HepG2 (cell line): ENCODE data around the gene TSNAXIP1. TPM values are rescaled to one million over a fixed set of nuclear protein-coding genes. Genes with fewer than 3 reads are reported as not detected.

Source experiments
- CEBPG ChIP-seq: IDR thresholded peaks from 2 replicates; pipeline ENCODE4 v1.6.1; 2016
- FOXP4 ChIP-seq: sonication (generic); formaldehyde crosslinking; IDR thresholded peaks from 2 replicates; pipeline ENCODE4 v1.4.0; 2020; ENCODE audit warnings: missing genetic modification reagents
- NR0B2 ChIP-seq: sonication (generic); formaldehyde crosslinking; IDR thresholded peaks from 2 replicates; pipeline ENCODE4 v1.4.0; 2020; ENCODE audit warnings: mild to moderate bottlenecking, missing genetic modification reagents
- ONECUT2 ChIP-seq: sonication (generic); formaldehyde crosslinking; IDR thresholded peaks from 2 replicates; pipeline ENCODE4 v1.4.0; 2020; ENCODE audit warnings: missing genetic modification reagents
- POLR2G ChIP-seq: fragments of 200-400 bp; formaldehyde crosslinking; IDR thresholded peaks from 2 replicates; pipeline ENCODE4 v1.6.1; 2018; ENCODE audit warnings: mild to moderate bottlenecking, low read depth, low read length, moderate library complexity
- PPARG ChIP-seq: conservative IDR thresholded peaks from 2 replicates; pipeline ENCODE4 v1.6.1; 2016; ENCODE audit warnings: missing biosample characterization, missing genetic modification reagents
- RBM39 ChIP-seq: fragments of 200-400 bp; formaldehyde crosslinking; IDR thresholded peaks from one replicate; pipeline ENCODE4 v1.6.1; 2018; ENCODE audit warnings: antibody characterized with exemption, mild to moderate bottlenecking, low read depth, low read length; ENCODE audit not compliant: poor library complexity, severe bottlenecking
- SETDB1 ChIP-seq: sonication (generic); formaldehyde crosslinking; IDR thresholded peaks from 2 replicates; pipeline ENCODE4 v1.5.1; 2020; ENCODE audit warnings: missing genetic modification reagents, mild to moderate bottlenecking, borderline replicate concordance
- SRSF1 ChIP-seq: fragments of 200-400 bp; formaldehyde crosslinking; optimal IDR thresholded peaks from 2 replicates; pipeline ENCODE3; 2017; ENCODE audit warnings: mild to moderate bottlenecking, low read depth, low read length, moderate library complexity
- TERF1 ChIP-seq: sonication (generic); formaldehyde crosslinking; IDR thresholded peaks from 2 replicates; pipeline ENCODE4 v1.8.0; 2022; ENCODE audit warnings: mild to moderate bottlenecking, missing genetic modification reagents, moderate library complexity
- TGIF2 ChIP-seq: IDR thresholded peaks from 2 replicates; pipeline ENCODE4 v1.6.1; 2016; ENCODE audit warnings: control low read depth, missing compliant biosample characterization
- XBP1 ChIP-seq: sonication (generic); formaldehyde crosslinking; IDR thresholded peaks from 2 replicates; pipeline ENCODE4 v1.5.0; 2020; ENCODE audit warnings: missing genetic modification reagents
- YEATS2 ChIP-seq: sonication (generic); formaldehyde crosslinking; IDR thresholded peaks from 2 replicates; pipeline ENCODE4 v1.4.0; 2020; ENCODE audit warnings: missing genetic modification reagents, borderline replicate concordance
- ZBTB7A ChIP-seq: sonication (generic); formaldehyde crosslinking; IDR thresholded peaks from 2 replicates; pipeline ENCODE4 v1.8.0; 2022; ENCODE audit warnings: mild to moderate bottlenecking, missing genetic modification reagents
- ZFYVE20 ChIP-seq: sonication (generic); formaldehyde crosslinking; IDR thresholded peaks from 2 replicates; pipeline ENCODE4 v1.8.0; 2023; ENCODE audit warnings: low read depth, mild to moderate bottlenecking, moderate library complexity, missing genetic modification reagents, borderline replicate concordance
- ZGPAT ChIP-seq: IDR thresholded peaks from 2 replicates; pipeline ENCODE4 v1.6.1; 2016; ENCODE audit warnings: mild to moderate bottlenecking
- ZNF143 ChIP-seq: sonication (generic); formaldehyde crosslinking; IDR thresholded peaks from 2 replicates; pipeline ENCODE4 v1.4.0; 2020; ENCODE audit warnings: missing genetic modification reagents
- ZNF274 ChIP-seq: sonication (generic); formaldehyde crosslinking; IDR thresholded peaks from 2 replicates; pipeline ENCODE4 v1.5.1; 2020; ENCODE audit warnings: mild to moderate bottlenecking, missing genetic modification reagents
- ZNF430 ChIP-seq: sonication (generic); formaldehyde crosslinking; IDR thresholded peaks from 2 replicates; pipeline ENCODE4 v1.9.0; 2021; ENCODE audit warnings: mild to moderate bottlenecking, missing genetic modification reagents
- ZNF501 ChIP-seq: sonication (generic); formaldehyde crosslinking; IDR thresholded peaks from 2 replicates; pipeline ENCODE4 v1.5.1; 2020; ENCODE audit warnings: mild to moderate bottlenecking, moderate library complexity, missing genetic modification reagents
- ZNF512 ChIP-seq: sonication (generic); formaldehyde crosslinking; IDR thresholded peaks from 2 replicates; pipeline ENCODE4 v1.4.0; 2020; ENCODE audit warnings: mild to moderate bottlenecking, missing genetic modification reagents
- ZNF552 ChIP-seq: sonication (generic); formaldehyde crosslinking; IDR thresholded peaks from 2 replicates; pipeline ENCODE4 v1.9.0; 2022; ENCODE audit warnings: missing genetic modification reagents, mild to moderate bottlenecking, borderline replicate concordance
- ZNF598 ChIP-seq: sonication (generic); formaldehyde crosslinking; IDR thresholded peaks from 2 replicates; pipeline ENCODE4 v1.5.1; 2020; ENCODE audit warnings: mild to moderate bottlenecking, missing genetic modification reagents, borderline replicate concordance
- polyA plus RNA-seq, 8 experiments: library from polyadenylated mRNA; depleted of rRNA in 3 of 8; stranded (reverse) in 7 of 8; unstranded in 1 of 8; fragments of >200 nt; fragmentation: Illumina TruSeq in 4 of 8; extraction: Trizol in 4 of 8; gene quantifications; 2 replicates each; pipeline versions ENCODE4 v1.2.1 to v1.2.3, GENCODE V29; 2011 to 2016; ENCODE audit warnings: low read depth in 4 of 8, missing spikeins in 1 of 8, mixed read lengths in 1 of 8; ENCODE audit not compliant: insufficient read depth in 1 of 8
- total RNA-seq, 5 experiments: library from RNA; depleted of rRNA; stranded (reverse); fragments of >200 nt; fragmentation: Illumina TruSeq; extraction: Trizol; gene quantifications; 2 replicates each; pipeline ENCODE4 v1.2.3, GENCODE V29; 2016; ENCODE audit warnings: low read depth in 1 of 5

The TSNAXIP1 gene
- total and polyA plus RNA-seq, 2 of the 13 experiments (the other 11 are each of a cell fraction or from before 2014, with no cell fraction given), result 0.37 to 0.86 TPM

GRCh38 chr16:67833415-67834241 lies 26.9 kb downstream of the TSNAXIP1 start (continued):
- peak; percentile 94 for TF ChIP-seq ZNF274 (CRISPR knock-in tag)
- peak; percentile 92; the same call in 1 of the 2 replicates for TF ChIP-seq ZNF430 (CRISPR knock-in tag)
- no peak for TF ChIP-seq SETDB1 (CRISPR knock-in tag)
- TF ChIP-seq CEBPG, result peak; percentile 49; the same call in 1 of the 2 replicates
- TF ChIP-seq RBM39, result peak; percentile 39
- TF ChIP-seq SRSF1, result no peak
- TF ChIP-seq ZNF512 (CRISPR knock-in tag), result peak; percentile 69; the same call in 1 of the 2 replicates
- TF ChIP-seq ZNF552 (CRISPR knock-in tag), result no peak
- TF ChIP-seq ZNF501 (CRISPR knock-in tag), result peak; percentile 93
- peak; percentile 88; the same call in 1 of the 2 replicates for TF ChIP-seq XBP1 (CRISPR knock-in tag)
- no peak for TF ChIP-seq ZNF598 (CRISPR knock-in tag)
- no peak; the same call in 1 of the 2 replicates for TF ChIP-seq FOXP4 (CRISPR knock-in tag)
- peak; percentile 82 for TF ChIP-seq NR0B2 (CRISPR knock-in tag)
- TF ChIP-seq TERF1, result no peak
- TF ChIP-seq ZBTB7A (CRISPR knock-in tag), result 0 out of 2 replicates have a peak, but pooled peaks have one; percentile 45
- TF ChIP-seq ZNF143 (CRISPR knock-in tag), result peak; percentile 100
- TF ChIP-seq ZFYVE20 (CRISPR knock-in tag), result 0 out of 2 replicates have a peak, but pooled peaks have one; percentile 33
- TF ChIP-seq ONECUT2 (CRISPR knock-in tag), result no peak
- peak; percentile 94 for TF ChIP-seq YEATS2
- peak; percentile 55; the same call in 1 of the 2 replicates for TF ChIP-seq PPARG (CRISPR knock-in tag)
- TF ChIP-seq ZGPAT (CRISPR knock-in tag), result peak; percentile 97
- TF ChIP-seq TGIF2 (CRISPR knock-in tag), result peak; percentile 78
- peak; percentile 97 for TF ChIP-seq POLR2G
